OCI-LY1 (cell line): ENCODE measurements around the gene PIGA.
"Not testable (repeated sequence)": the region's sequence is repeated elsewhere in the genome, so short reads cannot be mapped to it uniquely, and the experiment has no call there.

ENCODE experiments used
- H2AFZ ChIP-seq: fragments of 200-600 bp; sonication (generic), shearing (Covaris generic); 2 replicates; pipeline ENCODE4 v1.6.0; 2014; ENCODE audit warnings: antibody characterized with exemption, mild to moderate bottlenecking, low read length
- H3F3A ChIP-seq: fragments of 200-600 bp; sonication (generic), shearing (Covaris generic); 2 replicates; pipeline ENCODE4 v1.6.0; 2014; ENCODE audit warnings: mild to moderate bottlenecking, antibody characterized with exemption, low read length, moderate library complexity; ENCODE audit not compliant: insufficient read depth
- H3K27ac ChIP-seq: fragments of 200-600 bp; sonication (generic); 2 replicates; pipeline ENCODE4 v1.5.1; 2014; ENCODE audit warnings: low read length, mixed run types, mild to moderate bottlenecking, low read depth; ENCODE audit not compliant: poor library complexity, severe bottlenecking
- H3K27me3 ChIP-seq: fragments of 200-600 bp; sonication (generic); 2 replicates; pipeline ENCODE4 v1.6.0; 2014; ENCODE audit warnings: antibody characterized with exemption, mild to moderate bottlenecking, low read length, moderate library complexity; ENCODE audit not compliant: insufficient read depth
- H3K36me3 ChIP-seq: fragments of 200-600 bp; sonication (generic); 2 replicates; pipeline ENCODE4 v1.6.1; 2014; ENCODE audit warnings: mild to moderate bottlenecking, antibody characterized with exemption, low read length, moderate library complexity, mixed read lengths; ENCODE audit not compliant: insufficient read depth
- H3K4me1 ChIP-seq: fragments of 200-600 bp; sonication (generic); 2 replicates; pipeline ENCODE4 v1.5.1; 2014; ENCODE audit warnings: mild to moderate bottlenecking, low read length, moderate library complexity; ENCODE audit not compliant: insufficient read depth, severe bottlenecking
- H3K4me2 ChIP-seq: fragments of 200-600 bp; sonication (generic), shearing (Covaris generic); 2 replicates; pipeline ENCODE4 v1.6.1; 2014; ENCODE audit warnings: low read length
- H3K4me3 ChIP-seq: fragments of 200-600 bp; sonication (generic); 2 replicates; pipeline ENCODE4 v1.5.1; 2014; ENCODE audit warnings: low read length, low read depth, mild to moderate bottlenecking, mixed read lengths; ENCODE audit not compliant: poor library complexity, severe bottlenecking
- H3K79me2 ChIP-seq: fragments of 200-600 bp; shearing (Covaris generic); 2 replicates; pipeline ENCODE4 v1.6.1; 2016; ENCODE audit warnings: mixed run types, low read length, mixed read lengths; ENCODE audit not compliant: insufficient read depth
- H3K9ac ChIP-seq: fragments of 200-600 bp; sonication (generic), shearing (Covaris generic); 2 replicates; pipeline ENCODE4 v1.6.1; 2014; ENCODE audit warnings: mild to moderate bottlenecking, low read length, mixed read lengths
- H3K9me2 ChIP-seq: fragments of 200-600 bp; sonication (generic), shearing (Covaris generic); 2 replicates; pipeline ENCODE4 v1.6.1; 2014; ENCODE audit warnings: low read depth, mild to moderate bottlenecking, low read length, mixed read lengths
- H3K9me3 ChIP-seq: fragments of 200-600 bp; shearing (Covaris generic); 2 replicates; pipeline ENCODE4 v1.6.1; 2014; ENCODE audit warnings: low read length, mixed read lengths
- H4K20me1 ChIP-seq: fragments of 200-600 bp; sonication (generic), shearing (Covaris generic); 2 replicates; pipeline ENCODE4 v1.6.0; 2016; ENCODE audit warnings: mild to moderate bottlenecking, low read length; ENCODE audit not compliant: insufficient read depth
- EZH2 ChIP-seq: fragments of 200-600 bp; sonication (generic), shearing (Covaris generic); IDR thresholded peaks from 2 replicates; pipeline ENCODE4 v1.8.0; 2017; ENCODE audit warnings: borderline replicate concordance, mixed run types, mild to moderate bottlenecking, antibody characterized with exemption, low read length, moderate library complexity, mixed read lengths
- TF ChIP-seq, protein P1 (sequence below): fragments of 200-600 bp; sonication (generic), shearing (Covaris generic); IDR thresholded peaks from 2 replicates; pipeline ENCODE4 v1.5.1; 2017; ENCODE audit warnings: mild to moderate bottlenecking, antibody characterized with exemption, low read length, moderate library complexity, mixed read lengths

PIGA gene

DNA sequence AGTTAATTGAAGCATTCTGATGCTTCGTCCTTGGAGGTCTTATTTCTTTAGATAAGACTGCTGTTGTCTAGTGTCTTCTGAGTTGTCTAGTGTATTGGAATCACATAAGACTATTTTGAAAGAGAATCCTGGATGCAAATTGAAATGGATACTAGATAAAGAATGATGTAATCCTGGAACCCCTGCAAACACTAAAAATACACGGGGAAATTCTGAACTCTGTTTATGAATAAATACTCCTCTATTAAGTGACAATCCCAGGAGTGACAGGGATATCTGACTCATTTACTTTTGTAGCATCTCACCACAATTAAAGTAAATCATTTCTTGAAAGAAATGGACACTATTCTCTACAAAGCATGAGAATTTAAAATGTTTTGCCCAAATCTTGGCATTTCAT, 20.9 kb downstream of the PIGA start:
- H3K9me3 ChIP-seq: no peaks in the 10 kb centered on the region
- H3K4me3 ChIP-seq: no peak overlapping the region
- H3K4me2 ChIP-seq: no peak overlapping the region
- H4K20me1 ChIP-seq: no peaks in the 10 kb centered on the region
- no peak overlapping the region for H2AFZ ChIP-seq
- no peak overlapping the region for H3K9ac ChIP-seq
- no peaks in the 10 kb centered on the region for H3K27me3 ChIP-seq
- no peak overlapping the region for H3K27ac ChIP-seq
- no peaks in the 10 kb centered on the region for H3F3A ChIP-seq
- no peaks in the 10 kb centered on the region for H3K4me1 ChIP-seq
- no peaks in the 10 kb centered on the region for H3K9me2 ChIP-seq
- no peak for TF ChIP-seq EZH2
- TF ChIP-seq, protein P1, sequence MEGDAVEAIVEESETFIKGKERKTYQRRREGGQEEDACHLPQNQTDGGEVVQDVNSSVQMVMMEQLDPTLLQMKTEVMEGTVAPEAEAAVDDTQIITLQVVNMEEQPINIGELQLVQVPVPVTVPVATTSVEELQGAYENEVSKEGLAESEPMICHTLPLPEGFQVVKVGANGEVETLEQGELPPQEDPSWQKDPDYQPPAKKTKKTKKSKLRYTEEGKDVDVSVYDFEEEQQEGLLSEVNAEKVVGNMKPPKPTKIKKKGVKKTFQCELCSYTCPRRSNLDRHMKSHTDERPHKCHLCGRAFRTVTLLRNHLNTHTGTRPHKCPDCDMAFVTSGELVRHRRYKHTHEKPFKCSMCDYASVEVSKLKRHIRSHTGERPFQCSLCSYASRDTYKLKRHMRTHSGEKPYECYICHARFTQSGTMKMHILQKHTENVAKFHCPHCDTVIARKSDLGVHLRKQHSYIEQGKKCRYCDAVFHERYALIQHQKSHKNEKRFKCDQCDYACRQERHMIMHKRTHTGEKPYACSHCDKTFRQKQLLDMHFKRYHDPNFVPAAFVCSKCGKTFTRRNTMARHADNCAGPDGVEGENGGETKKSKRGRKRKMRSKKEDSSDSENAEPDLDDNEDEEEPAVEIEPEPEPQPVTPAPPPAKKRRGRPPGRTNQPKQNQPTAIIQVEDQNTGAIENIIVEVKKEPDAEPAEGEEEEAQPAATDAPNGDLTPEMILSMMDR: no peak
- no peaks in the 10 kb centered on the region for H3K79me2 ChIP-seq
- no peaks in the 10 kb centered on the region for H3K36me3 ChIP-seq

DNA sequence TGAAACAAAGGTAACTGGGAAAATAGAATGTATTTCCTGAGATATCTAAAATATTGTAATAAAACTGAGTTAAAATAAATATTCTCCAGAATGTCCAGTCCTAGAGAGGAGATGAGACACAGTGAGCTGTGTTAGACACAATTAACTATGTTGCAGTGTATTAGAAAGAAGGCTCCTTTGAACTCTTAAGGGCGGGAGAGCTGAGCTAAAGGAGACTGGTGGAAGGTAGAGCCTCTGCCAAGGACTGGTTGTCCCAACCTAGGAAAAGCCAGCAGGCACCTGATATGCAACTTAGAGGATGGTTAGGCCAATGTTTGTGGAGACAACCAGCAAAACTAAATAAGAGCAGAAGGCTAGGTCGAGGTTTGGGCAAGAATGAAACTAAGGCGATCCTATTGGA, 24.2 kb downstream of the PIGA start:
- Histone ChIP-seq H3F3A (no peaks in the 10 kb centered on the region), H3K4me1 (no peaks in the 10 kb centered on the region), H3K36me3 (no peaks in the 10 kb centered on the region), H3K79me2 (no peaks in the 10 kb centered on the region), H2AFZ (no peak overlapping the region), H3K9ac (no peak overlapping the region), H3K9me3 (no peaks in the 10 kb centered on the region), H3K27me3 (no peaks in the 10 kb centered on the region), H3K27ac (no peak overlapping the region), H3K4me3 (no peak overlapping the region), H4K20me1 (no peaks in the 10 kb centered on the region), H3K4me2 (no peak overlapping the region), H3K9me2 (no peaks in the 10 kb centered on the region)
- TF ChIP-seq EZH2: no peak
- TF ChIP-seq, protein P1: no peak

DNA sequence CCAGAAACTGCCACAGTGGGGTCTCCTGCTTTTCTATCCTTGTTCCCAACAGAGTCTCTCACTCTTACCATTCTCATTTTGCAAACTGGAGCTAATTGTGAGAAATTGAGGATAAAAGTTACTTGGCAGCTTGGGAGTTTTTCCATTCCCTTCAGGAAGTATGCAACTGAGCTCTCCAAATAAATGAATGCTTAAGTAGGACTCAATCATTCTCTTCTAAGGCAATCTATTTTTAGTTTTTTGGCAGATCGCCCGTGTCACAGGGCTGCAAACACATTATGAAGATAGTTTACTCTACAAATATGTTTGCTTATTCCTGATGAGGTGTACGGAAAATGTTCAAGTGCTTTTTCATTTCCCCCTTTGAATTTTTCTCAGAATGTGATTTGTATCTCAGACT, 25.2 kb downstream of the PIGA start:
- Histone ChIP-seq H3F3A (no peaks in the 10 kb centered on the region), H3K9me3 (no peaks in the 10 kb centered on the region), H3K9ac (no peak overlapping the region), H3K4me2 (no peak overlapping the region), H4K20me1 (no peaks in the 10 kb centered on the region), H3K79me2 (no peaks in the 10 kb centered on the region), H3K4me3 (no peak overlapping the region), H3K27me3 (no peaks in the 10 kb centered on the region), H3K9me2 (no peaks in the 10 kb centered on the region), H3K4me1 (no peaks in the 10 kb centered on the region), H3K27ac (no peak overlapping the region), H3K36me3 (no peaks in the 10 kb centered on the region), H2AFZ (no peak overlapping the region)
- no peak for TF ChIP-seq EZH2
- TF ChIP-seq, protein P1: no peak

DNA sequence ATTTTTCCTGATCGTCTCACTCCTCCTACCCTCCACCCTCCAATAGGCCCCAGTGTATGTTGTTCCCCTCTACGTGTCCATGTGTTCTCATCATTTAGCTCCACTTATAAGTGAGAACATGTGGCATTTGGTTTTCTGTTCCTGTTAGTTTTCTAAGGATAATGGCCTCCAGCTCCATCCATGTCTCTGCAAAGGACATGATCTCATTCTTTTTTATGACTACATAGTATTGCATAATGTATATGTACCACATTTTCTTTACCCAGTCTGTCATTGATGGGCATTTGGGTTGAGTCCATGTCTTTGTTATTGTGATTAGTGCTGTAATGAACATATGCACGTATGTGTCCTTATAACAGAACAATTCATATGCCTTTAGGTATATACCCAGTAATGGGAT, 29.4 kb downstream of the PIGA start:
- not testable (repeated sequence) for H3K27ac ChIP-seq

More for the DNA sequence above, 29.4 kb downstream of the PIGA start:
- H3F3A ChIP-seq, H3K4me2 ChIP-seq, H2AFZ ChIP-seq, H3K27me3 ChIP-seq, H3K9ac ChIP-seq, H3K4me1 ChIP-seq, H4K20me1 ChIP-seq, H3K9me3 ChIP-seq, H3K4me3 ChIP-seq, H3K79me2 ChIP-seq, H3K9me2 ChIP-seq, H3K36me3 ChIP-seq: not testable (repeated sequence)
